Calu3 (cell line): ENCODE results near the gene HAUS8. TPM values are rescaled to one million over a fixed set of nuclear protein-coding genes. Genes with fewer than 3 reads are reported as not detected.

ENCODE experiments used
- BruUV-seq: library from RNA; stranded (reverse); fragments of 400-500 nt; replicated peaks from 2 replicates; lab custom pipeline; 2021; lab: Mats Ljungman, UMichigan
- CTCF ChIA-PET: fragments of 300-600 bp; sonication (Branson Sonifier 250); formaldehyde crosslinking; loops from one replicate; lab custom pipeline; 2022; ENCODE audit warnings: antibody characterized with exemption; lab: Charles Lee
- DNase-seq: peaks from one replicate; pipeline ENCODE4 v3.0.0; 2022
- H3K27ac Mint-ChIP-seq: one replicate; pipeline ENCODE4 v1.8.0; 2022; ENCODE audit warnings: mixed read lengths; ENCODE audit not compliant: unreplicated experiment
- H3K27me3 Mint-ChIP-seq: one replicate; pipeline ENCODE4 v1.8.0; 2022; ENCODE audit warnings: mixed read lengths; ENCODE audit not compliant: unreplicated experiment
- H3K36me3 Mint-ChIP-seq: one replicate; pipeline ENCODE4 v1.8.0; 2022; ENCODE audit warnings: mild to moderate bottlenecking, moderate library complexity, mixed read lengths; ENCODE audit not compliant: insufficient read depth, unreplicated experiment
- H3K4me1 Mint-ChIP-seq: one replicate; pipeline ENCODE4 v1.8.0; 2022; ENCODE audit warnings: mild to moderate bottlenecking, low read depth, mixed read lengths; ENCODE audit not compliant: unreplicated experiment
- H3K4me3 Mint-ChIP-seq: one replicate; pipeline ENCODE4 v1.8.0; 2022; ENCODE audit warnings: mild to moderate bottlenecking, low read depth, moderate library complexity, mixed read lengths; ENCODE audit not compliant: unreplicated experiment
- H3K9me3 Mint-ChIP-seq: one replicate; pipeline ENCODE4 v1.8.0; 2022; ENCODE audit warnings: low read depth, mixed read lengths; ENCODE audit not compliant: unreplicated experiment
- CTCF ChIP-seq: fragments of 200-600 bp; IDR thresholded peaks from one replicate; pipeline ENCODE4 v1.8.0; 2022; ENCODE audit warnings: antibody characterized with exemption; ENCODE audit not compliant: unreplicated experiment
- intact Hi-C: fragments of 100-400 bp; cut with micrococcal nuclease; formaldehyde crosslinking; loops from one replicate; pipeline ENCODE4 v1.10.0; 2022; ENCODE audit not compliant: unreplicated experiment
- total RNA-seq: library from RNA; stranded (reverse); gene quantifications from 2 replicates; pipeline ENCODE4 v1.2.3, GENCODE V29; 2022

Gene HAUS8
- total RNA-seq, 1 experiment from 2014 or later = 20.5 TPM

DNA sequence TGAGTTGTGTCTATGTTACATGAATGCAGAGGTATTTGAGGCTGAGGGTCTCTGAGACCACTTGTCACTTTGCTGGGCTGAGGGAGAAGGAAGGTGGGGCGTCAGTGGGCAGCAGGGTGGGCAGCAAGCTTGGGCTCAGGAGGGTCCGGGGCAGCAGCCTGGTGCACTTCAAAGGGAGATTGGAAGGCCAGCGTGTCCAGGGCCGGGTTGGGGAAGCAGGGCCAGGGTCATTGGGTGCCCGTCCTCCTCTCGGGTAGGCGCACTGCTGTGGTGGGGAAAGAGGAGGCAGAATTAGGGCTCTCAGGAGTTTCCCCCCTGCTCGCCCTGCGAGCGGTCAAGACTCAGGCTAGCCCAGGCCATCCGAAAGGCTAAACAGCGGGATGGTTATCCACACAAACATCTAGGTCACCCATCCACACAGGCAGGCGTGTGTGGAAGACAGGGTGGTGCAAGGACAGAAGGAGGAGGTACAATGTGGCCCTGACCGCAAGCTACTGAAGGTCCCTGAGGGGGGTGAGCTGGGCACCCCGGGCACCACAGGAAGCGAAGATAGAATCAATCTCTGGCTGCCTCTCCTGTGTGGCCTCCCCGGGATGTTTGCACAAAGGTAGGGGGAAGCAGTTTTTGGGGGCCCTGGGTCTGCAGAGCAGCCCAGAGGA, 38.0 kb upstream of the HAUS8 start:
- Mint-ChIP-seq H3K36me3 (no peaks in the 10 kb centered on the region), H3K4me1 (peaks cover under 1% of the 10 kb centered on the region), H3K27ac (no peak overlapping the region), H3K9me3 (no peaks in the 10 kb centered on the region), H3K4me3 (no peak overlapping the region), H3K27me3 (no peaks in the 10 kb centered on the region)
- TF ChIP-seq CTCF = no peak
- intact Hi-C loops = no loop called here
- BruUV-seq = no TSS peak
- CTCF ChIA-PET = no interaction called here
- no peak for DNase-seq

DNA sequence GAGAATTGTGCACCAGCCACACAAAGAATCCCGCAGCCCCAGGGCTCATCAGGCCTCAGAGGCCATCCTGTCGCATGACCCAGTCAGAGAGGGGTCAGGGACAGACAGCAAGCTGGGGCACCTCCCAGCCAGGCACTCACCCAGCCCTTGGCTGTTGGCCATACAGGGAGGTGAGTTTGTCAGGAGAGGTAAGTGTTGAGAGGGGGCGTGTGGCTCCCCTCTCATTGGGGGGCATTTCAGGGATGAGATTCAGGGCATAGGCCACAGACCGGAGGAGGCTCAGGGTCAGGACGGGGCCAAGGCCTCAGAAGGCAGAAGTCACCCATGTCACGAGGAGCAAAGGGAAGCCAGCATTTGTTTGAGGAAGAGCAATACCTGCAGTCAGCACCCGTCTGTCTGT, 37.4 kb upstream of the HAUS8 start:
- H3K9me3 Mint-ChIP-seq = no peaks in the 10 kb centered on the region
- no peaks in the 10 kb centered on the region for H3K27me3 Mint-ChIP-seq
- no peak overlapping the region for H3K27ac Mint-ChIP-seq
- CTCF ChIA-PET = no interaction called here
- peaks cover 6% of the 10 kb centered on the region for H3K4me1 Mint-ChIP-seq
- intact Hi-C loops = no loop called here
- no peak for DNase-seq
- H3K4me3 Mint-ChIP-seq = no peak overlapping the region
- BruUV-seq = no TSS peak
- peaks cover 4% of the 10 kb centered on the region for H3K36me3 Mint-ChIP-seq
- no peak for TF ChIP-seq CTCF

GRCh38 chr19:17112271-17112670, 37.0 kb upstream of the HAUS8 start:
- Mint-ChIP-seq H3K9me3 (no peaks in the 10 kb centered on the region), H3K27ac (no peak overlapping the region), H3K4me1 (peaks cover 10% of the 10 kb centered on the region), H3K4me3 (no peak overlapping the region), H3K27me3 (no peaks in the 10 kb centered on the region), H3K36me3 (peaks cover 6% of the 10 kb centered on the region)
- DNase-seq = no peak
- TF ChIP-seq CTCF = no peak
- intact Hi-C loops = no loop called here
- no TSS peak for BruUV-seq
- CTCF ChIA-PET = no interaction called here

DNA sequence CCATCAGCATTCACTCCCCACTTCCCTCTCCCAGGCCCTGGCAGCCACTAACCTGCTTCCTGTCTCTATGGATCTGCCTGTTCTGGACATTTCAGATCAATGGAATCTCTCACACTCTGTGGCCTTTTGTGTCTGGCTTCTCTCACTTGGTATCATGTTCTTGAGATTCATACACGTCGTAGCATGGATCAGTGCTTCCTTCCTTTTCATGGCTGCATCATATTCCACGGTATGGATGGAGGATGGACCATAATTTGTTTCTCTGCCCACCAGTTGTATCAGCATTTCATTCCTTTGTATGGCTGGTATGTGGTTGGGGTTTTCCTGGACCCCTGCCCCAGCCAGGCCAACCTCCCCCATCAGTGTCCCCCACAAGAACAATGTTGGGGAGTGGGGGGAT, 36.5 kb upstream of the HAUS8 start:
- Mint-ChIP-seq H3K27me3 (no peaks in the 10 kb centered on the region), H3K4me1 (peaks cover 10% of the 10 kb centered on the region), H3K27ac (no peak overlapping the region), H3K9me3 (no peaks in the 10 kb centered on the region), H3K4me3 (no peak overlapping the region), H3K36me3 (peaks cover 6% of the 10 kb centered on the region)
- DNase-seq = no peak
- CTCF ChIA-PET = no interaction called here
- BruUV-seq = no TSS peak
- intact Hi-C loops = no loop called here
- no peak for TF ChIP-seq CTCF
